Measurements from ENCODE around the gene DNER. TPM values are rescaled to one million over a fixed set of nuclear protein-coding genes. Genes with fewer than 3 reads are reported as not detected.
A peak's percentile ranks its signal among the peaks of the same experiment; 100 is the strongest.

The DNER gene
- total RNA-seq, 4 donors from 2014 or later = 0.31 to 13.3 (median 6.3) TPM

GRCh38 chr2:229733611-229734245, 19.4 kb upstream of the DNER start:
- no peaks in the 10 kb centered on the region for H3K27me3 ChIP-seq
- no peak overlapping the region for H3K27ac ChIP-seq
- 56 to 58% methylated on average over 5 to 6 of the region's 6 CpGs for WGBS, 2 donors (ENCODE audit: low coverage in 1 of 2)
- H3K4me3 ChIP-seq = no peak overlapping the region
- H3K36me3 ChIP-seq = no peaks in the 10 kb centered on the region
- TF ChIP-seq POLR2AphosphoS5 (IDR thresholded peaks at IDR 0.05) (no peak), POLR2A (IDR thresholded peaks at IDR 0.05) (no peak), EP300 (IDR thresholded peaks at IDR 0.05) (no peak), CTCF (IDR thresholded peaks at IDR 0.05) (no peak)
- no peak for ATAC-seq
- H3K9me3 ChIP-seq = peaks cover 0 to 26% (median 0%) of the 10 kb centered on the region in 3 donors
- H3K4me1 ChIP-seq = no peaks in the 10 kb centered on the region

- Histone ChIP-seq H3K27me3 (no peaks in the 10 kb centered on the region), H3K4me1 (no peaks in the 10 kb centered on the region), H3K27ac (no peak overlapping the region), H3K4me3 (no peak overlapping the region), H3K9me3 (peaks cover 0 to 18% (median 0%) of the 10 kb centered on the region in 3 donors), H3K36me3 (no peaks in the 10 kb centered on the region)
- WGBS, 2 donors (ENCODE audit: low coverage in 1 of 2) = 84 to 100% methylated on average over 2 to 4 of the region's 6 CpGs
- no peak for TF ChIP-seq CTCF (IDR thresholded peaks at IDR 0.05)
- TF ChIP-seq EP300 (IDR thresholded peaks at IDR 0.05) = no peak
- no peak for TF ChIP-seq POLR2AphosphoS5 (IDR thresholded peaks at IDR 0.05)
- TF ChIP-seq POLR2A (IDR thresholded peaks at IDR 0.05) = no peak
- ATAC-seq = no peak
These were observed 18.5 kb upstream of the DNER start for GRCh38 chr2:229732897-229733296.

GRCh38 chr2:229731916-229732315, 17.6 kb upstream of the DNER start:
- ATAC-seq = peak; percentile 67
- no peaks in the 10 kb centered on the region for H3K27me3 ChIP-seq
- no peak overlapping the region for H3K4me3 ChIP-seq
- H3K27ac ChIP-seq = no peak overlapping the region
- no peaks in the 10 kb centered on the region for H3K36me3 ChIP-seq
- no peaks in the 10 kb centered on the region for H3K4me1 ChIP-seq
- TF ChIP-seq POLR2A (IDR thresholded peaks at IDR 0.05) (no peak), CTCF (IDR thresholded peaks at IDR 0.05) (no peak)
- 17 to 25% methylated on average over 1 to 2 of the region's 4 CpGs for WGBS, 2 donors (ENCODE audit: low coverage in 1 of 2)
- peaks cover 0 to 8% (median 0%) of the 10 kb centered on the region in 3 donors for H3K9me3 ChIP-seq

- H3K27me3 ChIP-seq = no peaks in the 10 kb centered on the region
- no peaks in the 10 kb centered on the region for H3K4me1 ChIP-seq
- H3K9me3 ChIP-seq = peaks cover 0 to 2% (median 0%) of the 10 kb centered on the region in 3 donors
- TF ChIP-seq EP300 (IDR thresholded peaks at IDR 0.05) (no peak), CTCF (IDR thresholded peaks at IDR 0.05) (no peak), POLR2A (IDR thresholded peaks at IDR 0.05) (no peak)
- H3K27ac ChIP-seq = no peak overlapping the region
- ATAC-seq = no peak
- no peaks in the 10 kb centered on the region for H3K36me3 ChIP-seq
- 67 to 88% methylated on average over 5 of the region's 5 CpGs for WGBS, 2 donors (ENCODE audit: low coverage in 1 of 2)
- no peak overlapping the region for H3K4me3 ChIP-seq
These were observed 17.0 kb upstream of the DNER start for GRCh38 chr2:229731363-229731762.

GRCh38 chr2:229728370-229728769, 14.0 kb upstream of the DNER start:
- no peak for ATAC-seq
- Histone ChIP-seq H3K27me3 (no peaks in the 10 kb centered on the region), H3K4me1 (no peaks in the 10 kb centered on the region), H3K4me3 (no peak overlapping the region), H3K9me3 (no peaks in the 10 kb centered on the region), H3K36me3 (no peaks in the 10 kb centered on the region), H3K27ac (no peak overlapping the region)
- TF ChIP-seq EP300 (IDR thresholded peaks at IDR 0.05) = no peak
- no peak for TF ChIP-seq POLR2AphosphoS5 (IDR thresholded peaks at IDR 0.05)
- TF ChIP-seq CTCF (IDR thresholded peaks at IDR 0.05) = no peak
- TF ChIP-seq POLR2A (IDR thresholded peaks at IDR 0.05) = no peak
